IMR-90 (cell line): ENCODE measurements around the gene TSPAN4. TPM values are rescaled to one million over a fixed set of nuclear protein-coding genes. Genes with fewer than 3 reads are reported as not detected.

ENCODE experiments used
- ATAC-seq: fragments of 200-7000 bp; cut with Tn5 transposase; 2 replicates; pipeline ENCODE4 v1.9.1; 2020; ENCODE audit warnings: low read depth, mild to moderate bottlenecking, moderate library complexity
- BruUV-seq: library from RNA; stranded (reverse); fragments of 400-500 nt; replicated peaks from 2 replicates; lab custom pipeline; 2021; lab: Mats Ljungman, UMichigan
- CTCF ChIA-PET: fragments of 300-600 bp; formaldehyde crosslinking; extraction: SDS; loops from one replicate; lab custom pipeline; 2021; ENCODE audit warnings: antibody characterized with exemption; lab: Yijun Ruan, JAX
- POLR2A ChIA-PET: fragments of 300-600 bp; sonication (Branson Sonifier 250); formaldehyde crosslinking; loops from one replicate; lab custom pipeline; 2022; ENCODE audit warnings: antibody characterized with exemption; ENCODE audit not compliant: unreplicated experiment; lab: Charles Lee
- DNase-seq: peaks from one replicate; pipeline ENCODE4 v3.0.0; 2013
- H2AFZ ChIP-seq: replicated peaks from 2 replicates; pipeline ENCODE3; 2013; ENCODE audit warnings: low read length, mild to moderate bottlenecking; ENCODE audit not compliant: poor library complexity
- H2AK5ac ChIP-seq: 2 replicates; pipeline ENCODE4 v1.6.1; 2013; ENCODE audit warnings: low read depth, low read length, inconsistent platforms
- H2AK9ac ChIP-seq: replicated peaks from 2 replicates; pipeline ENCODE3; 2013; ENCODE audit warnings: mild to moderate bottlenecking, low read depth, low read length, moderate library complexity; ENCODE audit not compliant: poor library complexity
- H2BK120ac ChIP-seq: 2 replicates; pipeline ENCODE4 v1.6.1; 2013; ENCODE audit warnings: low read depth, low read length, inconsistent platforms
- H2BK15ac ChIP-seq: 3 replicates; pipeline ENCODE4 v1.6.1; 2013; ENCODE audit warnings: low read depth, low read length, inconsistent platforms
- H2BK20ac ChIP-seq: 2 replicates; pipeline ENCODE4 v1.6.1; 2013; ENCODE audit warnings: low read depth, mild to moderate bottlenecking, inconsistent platforms, low read length, moderate library complexity
- H2BK5ac ChIP-seq: 2 replicates; pipeline ENCODE4 v1.6.1; 2013; ENCODE audit warnings: mild to moderate bottlenecking, low read depth, low read length, inconsistent platforms; ENCODE audit not compliant: poor library complexity, severe bottlenecking
- H3K14ac ChIP-seq: replicated peaks from 2 replicates; pipeline ENCODE4 v1.6.1; 2013; ENCODE audit warnings: low read depth, low read length, inconsistent platforms
- H3K18ac ChIP-seq: 2 replicates; pipeline ENCODE4 v1.6.1; 2013; ENCODE audit warnings: low read depth, low read length, control low read depth
- H3K23ac ChIP-seq: 2 replicates; pipeline ENCODE4 v1.6.1; 2013; ENCODE audit warnings: low read depth, low read length, inconsistent platforms
- H3K27ac ChIP-seq: 2 replicates; pipeline ENCODE4 v1.5.1; 2013; ENCODE audit warnings: mild to moderate bottlenecking, control low read depth, low read length; ENCODE audit not compliant: insufficient read depth
- H3K27me3 ChIP-seq: 2 replicates; pipeline ENCODE4 v1.6.1; 2013; ENCODE audit warnings: low read length; ENCODE audit not compliant: control insufficient read depth, insufficient read depth
- H3K36me3 ChIP-seq: 2 replicates; pipeline ENCODE4 v1.6.1; 2013; ENCODE audit warnings: low read length, mixed read lengths; ENCODE audit not compliant: control insufficient read depth, insufficient read depth
- H3K4ac ChIP-seq: 2 replicates; pipeline ENCODE4 v1.6.1; 2013; ENCODE audit warnings: low read depth, low read length, inconsistent platforms
- H3K4me1 ChIP-seq: 2 replicates; pipeline ENCODE4 v1.6.1; 2013; ENCODE audit warnings: low read length, mixed read lengths; ENCODE audit not compliant: control insufficient read depth, insufficient read depth
- H3K4me2 ChIP-seq: 2 replicates; pipeline ENCODE4 v1.6.1; 2013; ENCODE audit warnings: low read depth, mild to moderate bottlenecking, control low read depth, low read length, moderate library complexity
- H3K4me3 ChIP-seq: 2 replicates; pipeline ENCODE4 v1.5.1; 2013; ENCODE audit warnings: low read depth, mild to moderate bottlenecking, control low read depth, low read length, moderate library complexity; ENCODE audit not compliant: insufficient read depth
- H3K56ac ChIP-seq: 2 replicates; pipeline ENCODE4 v1.6.1; 2013; ENCODE audit warnings: low read length, inconsistent platforms; ENCODE audit not compliant: insufficient read depth; ENCODE audit errors: extremely low read depth
- H3K79me1 ChIP-seq, 2 experiments: 2 replicates each; pipeline ENCODE4 v1.6.1; 2013; ENCODE audit warnings: low read length in 2 of 2, inconsistent platforms in 1 of 2, low read depth in 1 of 2
- H3K9ac ChIP-seq: 2 replicates; pipeline ENCODE4 v1.6.1; 2013; ENCODE audit warnings: low read depth, low read length, control low read depth
- H3K9me1 ChIP-seq: 2 replicates; pipeline ENCODE4 v1.6.1; 2013; ENCODE audit warnings: low read length, inconsistent platforms; ENCODE audit not compliant: insufficient read depth
- H3K9me3 ChIP-seq: 2 replicates; pipeline ENCODE4 v1.6.1; 2013; ENCODE audit warnings: low read length; ENCODE audit not compliant: control insufficient read depth, insufficient read depth
- H4K20me1 ChIP-seq: 2 replicates; pipeline ENCODE4 v1.6.1; 2013; ENCODE audit warnings: low read length, inconsistent platforms; ENCODE audit not compliant: insufficient read depth
- H4K5ac ChIP-seq: 2 replicates; pipeline ENCODE4 v1.6.1; 2013; ENCODE audit warnings: mild to moderate bottlenecking, low read depth, low read length, control low read depth
- H4K8ac ChIP-seq, 2 experiments: 2 replicates each; pipeline ENCODE4 v1.6.1; 2013; ENCODE audit warnings: low read depth in 2 of 2, low read length in 2 of 2, control low read depth in 1 of 2, inconsistent platforms in 1 of 2
- H4K91ac ChIP-seq: 2 replicates; pipeline ENCODE4 v1.6.1; 2013; ENCODE audit warnings: low read depth, low read length, inconsistent platforms; ENCODE audit not compliant: insufficient read depth
- CHD1 ChIP-seq: IDR thresholded peaks from 2 replicates; pipeline ENCODE4 v1.6.1; 2012; ENCODE audit warnings: low read depth, low read length, improper control_type of control experiment
- MAFK ChIP-seq: IDR thresholded peaks from 2 replicates; pipeline ENCODE4 v1.6.1; 2012; ENCODE audit warnings: low read depth, low read length, improper control_type of control experiment
- POLR2A ChIP-seq: IDR thresholded peaks from 2 replicates; pipeline ENCODE4 v1.6.1; 2012; ENCODE audit warnings: mild to moderate bottlenecking, low read depth, low read length
- WGBS, 2 experiments: methylation state at CpG; one replicate each; pipeline versions ENCODE4 v1.1.5 to v1.1.7; 2013; ENCODE audit warnings: missing lambda C conversion rate in 2 of 2; ENCODE audit not compliant: insufficient read length in 1 of 2; ENCODE audit errors: extremely low coverage in 2 of 2; 5-methylcytosine and 5-hydroxymethylcytosine counted together
- dilution Hi-C: fragments of 300-500 bp; cut with HindIII; formaldehyde crosslinking; loops from one replicate; pipeline ENCODE4 v1.14.3; 2018; ENCODE audit warnings: low sequenced_read_pairs; ENCODE audit not compliant: unreplicated experiment
- in situ Hi-C: fragments of 300-500 bp; cut with MboI; formaldehyde crosslinking; loops from 3 replicates; pipeline ENCODE4 v1.14.3; 2019; ENCODE audit warnings: low sequenced_read_pairs, inconsistent platforms, mixed read lengths
- intact Hi-C: fragments of 100-400 bp; cut with micrococcal nuclease; formaldehyde crosslinking; loops from 2 replicates; pipeline ENCODE4 v1.10.0; 2022
- polyA plus RNA-seq, 3 experiments: library from polyadenylated mRNA; depleted of rRNA; stranded (reverse); fragments of >200 nt; gene quantifications; 2 replicates each; pipeline ENCODE4 v1.2.3, GENCODE V29; 2012; ENCODE audit warnings: low replicate concordance in 1 of 3
- total RNA-seq: library from RNA; depleted of rRNA; stranded (reverse); fragments of >200 nt; gene quantifications from 2 replicates; pipeline ENCODE4 v1.2.3, GENCODE V29; 2012

Gene TSPAN4
- total and polyA plus RNA-seq, 2 of the 4 experiments (the other 2 are of a cell fraction), result 161 to 293 TPM

DNA sequence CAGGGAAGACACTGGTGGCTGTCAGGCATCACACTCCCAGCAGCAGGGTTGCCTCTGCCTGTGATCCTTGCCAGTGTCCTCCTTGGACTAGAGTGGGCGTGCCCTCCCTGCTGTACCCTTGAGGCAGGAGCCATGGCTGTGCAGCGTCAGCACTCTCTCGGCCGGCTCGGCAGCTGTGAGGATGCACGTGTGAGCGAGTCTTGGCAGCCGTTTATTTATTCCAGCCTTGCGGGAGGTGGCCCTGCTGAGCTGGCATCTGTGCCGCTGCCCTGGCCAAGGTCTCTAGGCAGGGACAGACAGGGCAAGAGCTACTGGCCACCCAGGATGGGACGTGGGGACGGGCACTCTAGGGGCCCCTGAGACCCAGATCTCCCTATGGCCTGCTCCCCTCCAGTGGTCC lies 33.9 kb downstream of the TSPAN4 start:
- intact Hi-C loops (no loop called here), in situ Hi-C loops (no loop called here), dilution Hi-C loops (no loop called here)
- BruUV-seq, result no TSS peak
- Histone ChIP-seq H3K56ac (no peak overlapping the region), H3K4me3 (no peak overlapping the region), H4K5ac (no peak overlapping the region), H2BK120ac (no peak overlapping the region), H3K9ac (no peak overlapping the region), H3K4ac (no peak overlapping the region), H3K27me3 (no peaks in the 10 kb centered on the region), H4K8ac (no peak overlapping the region), H3K79me1 (no peaks in the 10 kb centered on the region), H3K4me1 (no peaks in the 10 kb centered on the region; the same call in 1 of the 2 replicates), H3K27ac (no peak overlapping the region), H4K91ac (no peak overlapping the region), H3K9me3 (no peaks in the 10 kb centered on the region), H2AFZ (no peak overlapping the region), H3K18ac (no peak overlapping the region), H2AK5ac (no peak overlapping the region), H3K14ac (no peak overlapping the region), H2BK20ac (no peak overlapping the region), H3K9me1 (no peaks in the 10 kb centered on the region; the same call in 1 of the 2 replicates), H2BK5ac (no peak overlapping the region), H3K23ac (no peak overlapping the region), H3K36me3 (peaks cover 10% of the 10 kb centered on the region), H2BK15ac (no peak overlapping the region), H4K20me1 (no peaks in the 10 kb centered on the region; the same call in 1 of the 2 replicates), H2AK9ac (no peak overlapping the region), H3K4me2 (no peak overlapping the region)
- CTCF ChIA-PET, result no interaction called here
- POLR2A ChIA-PET, result no interaction called here
- DNase-seq (peak; percentile 6), ATAC-seq (peak; percentile 44)
- no peak for TF ChIP-seq CHD1
- TF ChIP-seq POLR2A, result no peak
- TF ChIP-seq MAFK, result peak; percentile 5; the same call in 1 of the 2 replicates
- WGBS, 2 experiments, result 36% methylated on average over 10 of the region's 12 CpGs; no CpG with 5 or more reads in 1 of the 2 experiments
